GM21529 (cell line): ENCODE measurements around the gene ATAD3A.
"Not testable (repeated sequence)": the region's sequence is repeated elsewhere in the genome, so short reads cannot be mapped to it uniquely, and the experiment has no call there.

Experiments used
- ATAC-seq: cut with Tn5 transposase; IDR thresholded peaks from one replicate; pipeline ENCODE4 v1.9.1; 2021; ENCODE audit not compliant: unreplicated experiment

The ATAD3A gene

DNA sequence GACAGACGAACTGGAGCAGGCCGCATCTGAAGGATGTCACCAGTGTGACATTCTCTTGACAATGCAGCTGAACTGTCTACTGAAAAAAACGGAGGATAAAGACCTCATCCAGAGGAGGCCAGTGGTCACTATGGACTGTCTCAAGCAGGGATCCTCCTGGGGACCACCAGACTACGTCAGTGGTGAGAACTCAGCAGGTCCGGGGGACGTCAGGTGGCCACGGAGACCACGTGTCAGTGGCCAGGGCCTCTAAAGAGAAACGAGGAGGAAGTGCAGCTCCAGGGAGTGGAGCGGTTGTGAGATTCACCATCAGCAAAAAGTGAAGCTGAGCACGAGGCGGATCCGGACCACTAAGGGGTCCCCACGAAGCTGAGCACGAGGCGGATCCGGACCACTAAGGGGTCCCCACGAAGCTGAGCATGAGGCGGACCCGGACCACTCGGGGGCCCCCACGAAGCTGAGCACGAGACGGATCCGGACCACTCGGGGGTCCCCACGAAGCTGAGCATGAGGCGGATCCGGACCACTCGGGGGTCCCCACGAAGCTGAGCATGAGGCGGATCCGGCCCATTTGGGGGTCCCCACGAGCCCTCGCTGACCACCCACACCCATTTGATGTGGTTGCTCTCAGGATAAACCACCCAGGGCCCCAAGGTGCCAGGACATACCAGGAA is 42.0 kb downstream of the ATAD3A start:
- no peak for ATAC-seq

DNA sequence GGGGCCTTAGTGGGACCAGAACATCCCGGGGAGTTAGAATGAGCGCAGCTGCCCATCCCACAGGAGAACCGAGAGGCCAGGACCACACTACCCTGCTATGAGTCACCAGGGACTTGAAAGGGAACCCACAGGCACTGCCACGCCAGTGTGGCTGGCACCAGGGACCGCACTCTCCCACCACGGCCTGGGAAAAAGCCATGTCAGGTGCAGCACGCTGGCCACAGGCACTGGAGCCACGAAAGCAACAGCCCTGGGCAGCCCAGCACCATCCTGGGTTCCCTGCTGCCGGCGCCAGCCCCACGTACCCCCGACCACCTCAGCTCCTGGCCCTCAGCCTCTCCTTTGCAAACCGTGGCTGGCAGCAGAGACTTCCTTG is 42.6 kb downstream of the ATAD3A start:
- no peak for ATAC-seq

DNA sequence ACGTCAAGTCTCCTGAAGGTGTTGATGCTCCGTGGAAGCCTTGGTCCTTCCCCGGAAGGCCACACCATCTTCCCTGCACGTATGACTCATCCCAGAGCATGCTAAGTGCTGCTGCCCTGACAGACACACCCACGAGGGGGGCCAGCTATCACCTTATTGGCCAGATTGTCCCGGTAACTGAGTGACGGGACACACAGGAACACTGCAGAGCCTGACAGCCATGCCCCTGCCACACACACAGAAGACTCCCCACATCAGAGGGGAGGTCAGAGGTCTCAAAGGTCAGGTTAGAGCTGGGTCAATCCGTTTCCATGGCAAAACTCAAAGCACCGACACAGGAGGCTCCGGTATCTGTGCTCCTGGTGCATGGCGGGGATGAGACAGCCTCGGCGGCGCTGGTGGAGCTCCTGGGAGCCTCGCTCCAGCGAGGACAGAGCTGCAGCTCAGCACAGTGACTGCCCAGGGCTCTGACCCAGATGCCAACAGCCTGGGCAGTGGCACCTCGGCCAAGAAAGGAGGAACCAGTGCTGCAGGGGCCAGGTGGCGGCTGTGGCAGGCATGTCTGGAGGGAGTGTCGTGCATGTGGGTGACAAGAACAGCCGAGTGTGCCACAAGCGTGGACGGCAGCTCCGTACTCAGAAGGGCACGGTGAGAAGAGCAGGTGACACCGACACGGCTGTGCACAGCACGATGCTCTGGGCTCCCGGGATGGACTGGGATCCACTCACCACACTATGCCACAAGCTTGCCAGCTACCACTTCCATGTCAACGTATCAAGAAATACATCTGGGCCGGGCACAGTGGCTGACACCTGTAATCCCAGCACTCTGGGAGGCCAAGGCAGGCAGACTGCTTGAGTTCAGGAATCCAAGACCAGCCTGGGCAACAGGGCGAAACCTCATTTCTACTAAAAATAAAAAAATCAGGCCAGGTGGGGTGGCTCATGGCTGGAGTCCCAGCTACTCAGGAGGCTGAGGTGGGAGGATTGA is 43.3 kb downstream of the ATAD3A start:
- no peak for ATAC-seq

DNA sequence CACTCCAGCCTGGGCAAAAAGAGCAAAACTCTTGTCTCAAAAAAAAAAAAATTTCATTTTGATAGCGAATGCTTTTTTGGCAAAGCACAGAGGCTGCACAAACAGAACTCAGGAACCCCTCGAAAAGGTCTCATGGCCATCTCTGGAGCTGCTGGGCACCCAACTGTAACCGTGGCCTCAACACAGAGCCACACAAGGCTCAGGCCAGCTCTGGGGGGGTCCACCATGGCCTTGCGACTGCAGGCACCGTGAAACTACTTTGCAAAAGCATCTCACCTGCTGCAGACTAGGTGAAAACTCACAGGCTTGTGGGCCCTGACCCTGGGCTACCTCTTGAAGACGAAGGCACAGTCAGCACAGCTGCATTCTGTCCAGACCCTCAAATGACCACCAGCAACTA is 44.5 kb downstream of the ATAD3A start:
- no peak for ATAC-seq

DNA sequence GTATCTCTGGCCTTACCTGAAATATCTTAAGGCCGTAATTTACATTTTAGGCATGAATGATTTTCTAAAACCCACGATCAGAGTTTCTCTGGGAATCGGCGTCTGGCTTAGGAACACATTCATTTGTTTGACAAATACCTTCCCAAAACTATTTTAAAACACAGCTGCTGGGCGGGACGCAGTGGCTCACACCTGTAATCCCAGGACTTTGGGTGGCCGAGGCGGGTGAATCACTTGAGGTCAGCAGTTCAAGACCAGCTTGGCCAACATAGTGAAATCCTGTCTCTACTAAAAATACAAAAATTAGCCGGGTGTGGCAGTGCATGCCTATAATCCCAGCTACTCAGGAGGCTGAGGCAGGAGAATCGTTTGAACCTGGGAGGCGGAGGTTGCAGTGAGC is 45.0 kb downstream of the ATAD3A start:
- not testable (repeated sequence) for ATAC-seq

DNA sequence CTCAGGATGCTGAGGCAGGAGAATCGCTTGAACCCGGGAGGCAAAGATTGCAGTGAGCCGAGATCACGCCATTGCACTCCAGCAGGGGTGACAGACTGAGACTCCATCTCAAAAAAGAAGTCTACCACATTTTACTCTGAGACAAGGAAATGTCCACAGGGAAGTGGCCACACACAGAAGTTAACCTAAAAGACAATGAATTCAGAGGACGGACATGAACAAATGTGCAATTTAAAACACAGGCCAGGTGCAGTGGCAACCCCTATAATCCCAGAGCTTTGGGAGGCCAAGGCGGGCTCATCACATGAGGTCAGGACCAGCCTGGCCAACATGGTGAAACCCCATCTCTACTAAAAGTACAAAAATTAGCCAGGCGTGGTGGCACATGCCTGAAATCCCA is 45.7 kb downstream of the ATAD3A start:
- ATAC-seq: not testable (repeated sequence)

DNA sequence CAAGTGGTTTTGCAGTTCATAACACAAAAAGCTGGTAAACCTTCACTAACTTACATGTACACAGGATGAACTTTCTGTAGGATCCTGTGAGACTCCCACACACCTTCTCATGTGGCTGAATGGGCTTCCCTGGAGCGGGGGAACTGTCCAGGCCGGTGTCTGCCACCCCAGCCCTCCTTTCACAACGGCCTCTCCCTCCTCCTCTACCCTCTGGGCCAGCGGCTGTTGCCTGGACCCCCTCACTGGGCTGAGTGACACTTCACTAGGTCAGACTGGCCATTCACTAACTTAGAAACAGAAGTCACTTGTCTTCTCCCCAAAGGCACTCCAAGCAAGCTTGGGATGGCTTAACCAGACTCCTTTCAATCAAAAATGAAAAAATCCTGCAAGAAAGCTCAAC is 46.6 kb downstream of the ATAD3A start:
- no peak for ATAC-seq

DNA sequence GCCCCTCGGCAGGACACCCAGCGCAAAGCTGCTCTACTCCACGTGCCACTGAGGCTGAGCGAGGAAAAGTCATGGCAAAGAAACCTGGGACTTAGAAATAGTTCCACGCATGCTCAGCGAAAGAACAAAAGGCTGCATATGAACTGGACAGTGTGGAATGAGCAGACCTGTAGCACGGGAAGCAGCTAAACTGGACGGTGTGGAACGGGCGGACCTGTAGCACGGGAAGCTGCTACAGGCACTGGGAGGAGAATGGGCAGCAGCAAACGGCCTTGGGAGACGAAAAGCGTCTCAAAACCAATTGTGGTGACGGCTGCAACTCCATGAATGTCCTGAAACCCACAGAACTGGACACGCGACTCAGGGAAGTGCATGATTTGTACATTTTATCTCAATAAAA is 47.1 kb downstream of the ATAD3A start:
- no peak for ATAC-seq

DNA sequence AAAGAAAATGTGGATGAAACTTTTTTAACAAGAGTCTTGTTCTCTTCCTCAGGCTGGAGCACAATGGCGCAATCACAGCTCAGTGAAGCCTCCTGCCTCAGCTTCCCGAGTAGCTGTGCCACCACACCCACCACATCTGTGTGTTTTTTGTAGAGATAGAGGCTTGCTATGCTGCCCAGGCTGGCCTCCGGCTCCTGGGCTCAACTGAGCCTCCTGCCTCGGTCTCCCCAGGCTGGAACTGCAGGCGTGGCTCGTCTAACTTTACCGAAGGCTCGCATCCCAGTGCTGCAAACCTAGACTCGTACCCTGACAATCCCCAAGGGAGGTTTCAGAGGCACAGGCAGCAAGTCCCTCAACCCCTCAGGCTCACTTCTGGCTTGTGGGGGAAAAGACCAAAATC is 48.2 kb downstream of the ATAD3A start:
- ATAC-seq: no peak

DNA sequence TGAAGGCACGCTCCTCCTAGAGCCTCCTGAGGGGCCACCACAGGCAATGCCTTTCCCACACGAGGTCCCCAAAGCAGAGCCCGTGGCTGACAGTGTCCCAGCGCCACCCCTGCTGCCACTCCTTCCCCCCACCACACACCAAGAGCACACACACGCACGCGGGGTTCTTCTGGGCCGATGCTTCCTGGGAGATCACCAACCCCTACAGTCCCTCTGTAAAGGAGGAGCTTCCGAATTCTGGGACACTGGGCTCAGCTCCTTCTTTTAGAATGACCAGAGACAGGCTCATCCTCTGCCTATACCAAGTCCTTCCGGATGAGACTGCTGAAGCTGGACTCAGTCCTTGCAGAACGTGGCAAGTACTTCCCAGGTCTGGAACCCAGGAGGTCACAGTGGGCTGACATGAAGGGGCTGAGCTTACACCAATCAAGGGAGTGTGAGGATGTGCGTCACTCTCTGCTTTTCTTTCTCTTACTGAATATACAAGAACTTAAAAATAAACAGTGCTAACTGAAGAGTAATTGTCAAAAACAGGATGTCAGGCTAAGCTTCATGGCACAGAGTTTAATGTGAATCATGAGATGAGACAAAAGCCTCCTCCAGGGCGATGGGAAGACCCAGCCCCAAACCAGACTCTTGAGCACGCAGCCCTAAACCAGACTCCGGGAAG is 50.0 kb downstream of the ATAD3A start:
- no peak for ATAC-seq

DNA sequence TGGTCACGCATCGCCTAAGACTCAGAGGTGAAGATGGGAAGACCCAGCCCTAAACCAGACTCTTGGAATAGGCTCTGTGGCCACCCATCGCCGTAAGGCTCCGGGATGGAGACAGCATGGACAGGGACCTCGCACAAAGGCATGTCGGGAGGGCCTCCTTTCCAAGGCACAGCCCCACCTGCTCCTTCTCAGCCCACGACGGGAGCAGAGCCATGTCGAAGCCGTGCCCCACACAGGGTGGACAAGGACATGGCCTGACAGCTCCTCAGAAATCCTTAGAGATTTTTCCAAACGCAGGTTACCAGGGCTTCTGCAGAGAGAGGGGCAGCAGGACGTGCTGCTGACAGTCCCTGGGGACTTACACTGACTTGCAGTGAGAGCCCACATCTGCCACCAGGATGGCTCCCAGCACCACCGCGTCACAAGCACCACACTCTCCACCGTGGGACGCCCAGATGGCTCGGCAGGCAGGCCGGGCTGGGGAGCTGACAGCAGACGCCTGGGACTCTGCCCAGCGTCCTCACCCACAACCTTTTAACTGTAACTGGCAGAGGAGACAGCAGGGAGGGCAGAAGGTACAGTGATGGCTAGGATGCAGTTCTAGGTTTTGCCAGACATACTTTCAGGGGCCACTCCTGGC is 50.7 kb downstream of the ATAD3A start:
- ATAC-seq: no peak

DNA sequence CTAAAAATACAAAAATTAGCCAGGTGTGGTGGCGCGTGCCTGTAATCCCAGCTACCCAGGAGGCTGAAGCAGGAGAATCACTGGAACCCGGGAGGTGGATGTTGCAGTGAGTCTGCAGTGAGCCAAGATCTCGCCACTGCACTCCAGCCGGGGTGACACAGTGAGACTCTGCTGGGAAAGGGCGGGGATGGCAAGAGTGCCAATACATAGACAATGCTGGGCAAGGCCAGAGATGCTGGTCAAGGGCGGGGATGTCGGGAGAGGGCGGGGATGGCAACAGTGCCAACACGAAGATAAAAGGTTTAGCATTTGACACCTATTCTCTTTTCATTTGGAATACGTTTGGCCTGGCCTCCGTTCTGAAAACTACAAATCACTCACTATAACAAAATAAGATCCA is 51.7 kb downstream of the ATAD3A start:
- ATAC-seq: no peak

DNA sequence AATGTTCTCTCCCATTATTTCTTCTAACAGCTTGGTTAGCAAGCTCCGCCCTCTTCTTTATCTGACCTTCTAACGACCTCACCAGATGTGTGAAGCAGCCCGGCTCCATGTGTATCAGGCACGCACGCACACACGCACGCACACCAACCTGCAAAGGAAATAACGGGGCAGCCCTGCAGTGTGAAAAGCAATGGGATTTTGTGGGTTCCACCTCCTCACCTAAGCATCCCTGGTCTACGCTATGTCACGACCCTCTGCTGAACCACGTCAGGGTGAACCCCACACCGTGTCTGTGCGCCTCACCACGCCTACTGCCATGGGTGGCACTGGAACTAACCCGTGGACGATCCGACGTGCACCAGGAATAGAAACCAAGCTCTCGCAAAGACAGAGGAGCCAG is 52.3 kb downstream of the ATAD3A start:
- ATAC-seq: no peak

DNA sequence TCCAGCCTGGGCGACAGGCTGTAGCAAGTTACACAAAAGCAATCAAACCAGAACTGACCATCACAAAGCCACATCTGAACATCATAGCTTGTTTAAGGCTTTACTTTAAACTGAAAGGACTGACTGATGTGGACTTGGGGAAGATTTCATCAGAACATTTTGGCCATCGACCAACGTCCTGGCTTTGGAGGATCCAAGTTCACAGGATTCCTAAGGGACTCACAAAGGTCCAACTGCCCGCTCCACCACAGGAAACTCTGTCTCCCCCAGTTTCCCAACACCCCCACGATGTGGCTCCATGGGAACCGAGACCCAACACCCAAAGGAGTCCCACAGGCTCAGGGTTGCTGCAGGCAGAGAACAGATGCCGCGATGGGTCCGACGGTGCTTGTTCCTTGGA is 53.4 kb downstream of the ATAD3A start:
- no peak for ATAC-seq

DNA sequence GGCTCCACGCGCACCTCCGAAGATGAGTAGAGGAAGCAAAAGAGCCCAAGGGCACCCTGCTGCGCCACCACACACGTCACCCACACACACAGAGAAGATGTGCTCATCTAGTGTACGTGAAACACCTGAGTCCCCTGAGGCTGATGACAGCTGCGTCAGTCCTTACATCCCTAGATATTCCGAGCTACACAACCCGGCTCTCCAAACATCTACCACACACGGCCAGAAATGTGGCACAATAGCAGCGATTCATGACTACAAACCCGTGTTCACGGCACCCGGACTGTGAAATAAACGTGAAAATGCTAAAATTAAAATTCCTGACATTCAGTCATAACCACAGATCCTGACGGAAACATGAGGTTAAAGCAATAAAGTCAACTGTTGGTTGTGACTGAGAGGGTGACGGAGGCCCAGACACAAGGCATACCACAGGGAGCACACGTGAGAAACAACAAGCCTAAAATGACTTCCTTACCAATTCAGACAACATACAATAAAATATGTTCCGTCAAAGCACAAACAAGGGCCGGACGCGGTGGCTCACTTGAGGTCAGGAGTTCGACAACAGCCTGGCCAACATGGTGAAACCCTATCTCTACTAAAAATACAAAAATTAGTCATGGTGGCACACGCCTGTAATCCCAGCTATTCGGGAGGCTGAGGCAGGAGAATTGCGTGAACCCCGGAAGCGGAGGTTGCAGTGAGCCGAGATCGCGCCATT is 55.4 kb downstream of the ATAD3A start:
- ATAC-seq: no peak

DNA sequence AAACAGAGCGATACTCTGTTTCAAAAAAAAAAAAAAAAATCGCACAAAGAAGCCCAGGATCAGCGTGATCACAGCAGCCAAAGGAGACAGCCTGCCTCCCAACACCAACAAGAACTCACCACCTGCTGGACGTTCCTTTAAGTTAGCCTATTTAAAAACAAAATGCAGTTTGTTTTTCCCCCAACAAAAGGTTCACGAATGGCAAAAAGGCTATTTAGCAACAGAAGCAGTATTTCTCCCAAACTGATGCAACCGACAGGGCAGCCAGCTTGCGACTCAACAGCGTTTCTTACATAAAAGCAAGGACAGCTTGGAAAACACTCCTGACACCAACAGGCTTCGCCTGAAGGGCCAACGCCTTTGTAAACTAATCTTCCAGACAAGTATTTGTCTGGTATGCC is 55.9 kb downstream of the ATAD3A start:
- no peak for ATAC-seq

DNA sequence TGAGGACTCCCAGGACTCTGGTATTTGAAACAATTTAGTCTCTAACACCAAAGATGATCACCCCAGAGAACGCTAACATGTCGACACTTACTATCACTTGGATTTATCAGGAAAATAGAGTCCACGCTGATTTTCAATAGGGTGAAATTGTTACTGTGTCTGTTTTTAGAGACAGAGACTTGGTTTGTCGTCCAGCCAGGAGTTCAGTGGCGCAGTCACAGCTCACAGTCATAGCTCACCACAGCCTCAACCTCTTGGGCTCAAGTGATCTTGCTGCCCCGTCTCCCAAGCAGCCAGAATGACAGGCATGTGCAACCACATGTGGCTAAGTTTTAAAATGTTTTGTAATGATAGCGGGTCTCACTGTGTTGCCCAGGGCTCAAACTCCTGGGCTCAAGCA is 57.4 kb downstream of the ATAD3A start:
- ATAC-seq: no peak

DNA sequence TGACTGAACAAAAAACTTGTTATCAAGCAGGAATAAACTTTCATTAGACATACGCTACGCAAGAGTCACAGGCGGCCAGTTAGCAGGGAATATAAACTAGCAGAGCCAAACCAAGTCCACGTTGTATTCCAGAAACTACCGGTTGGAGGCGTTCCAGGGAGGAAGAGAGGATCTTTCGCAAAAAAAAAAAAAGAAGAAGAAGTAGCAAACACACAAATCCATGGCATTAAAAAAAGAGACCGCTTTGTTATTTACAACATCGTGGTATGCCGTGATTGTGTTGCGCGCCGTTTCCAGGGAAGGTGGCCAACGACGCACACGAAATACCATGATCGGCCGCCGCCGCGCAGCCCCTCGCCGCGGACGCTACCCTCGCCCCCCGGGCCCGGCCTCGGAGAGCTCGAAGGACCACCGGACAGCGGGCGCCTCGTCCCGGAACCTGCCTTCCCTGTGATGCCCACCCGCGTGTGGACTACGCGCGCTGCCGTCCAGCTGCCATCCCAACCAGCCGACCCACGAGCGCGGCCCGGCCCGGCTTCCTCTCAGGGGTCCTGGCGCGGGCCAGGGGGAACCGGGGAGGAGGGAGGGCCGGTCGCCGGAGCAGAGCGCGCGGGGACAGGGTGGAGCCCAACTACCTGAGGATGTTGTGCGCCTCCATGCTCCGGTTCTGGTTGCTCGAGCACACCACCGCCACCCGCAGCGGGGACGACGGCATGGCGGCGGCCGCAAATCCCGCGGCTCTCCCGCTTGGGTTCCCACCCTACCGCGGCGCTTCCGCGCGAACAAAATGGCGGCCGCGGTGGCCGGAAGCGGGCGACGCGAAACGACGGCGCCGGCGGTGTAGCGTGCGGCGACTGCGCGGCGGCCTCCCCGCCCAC is 62.1 kb downstream of the ATAD3A start:
- peak; percentile 56 for ATAC-seq

DNA sequence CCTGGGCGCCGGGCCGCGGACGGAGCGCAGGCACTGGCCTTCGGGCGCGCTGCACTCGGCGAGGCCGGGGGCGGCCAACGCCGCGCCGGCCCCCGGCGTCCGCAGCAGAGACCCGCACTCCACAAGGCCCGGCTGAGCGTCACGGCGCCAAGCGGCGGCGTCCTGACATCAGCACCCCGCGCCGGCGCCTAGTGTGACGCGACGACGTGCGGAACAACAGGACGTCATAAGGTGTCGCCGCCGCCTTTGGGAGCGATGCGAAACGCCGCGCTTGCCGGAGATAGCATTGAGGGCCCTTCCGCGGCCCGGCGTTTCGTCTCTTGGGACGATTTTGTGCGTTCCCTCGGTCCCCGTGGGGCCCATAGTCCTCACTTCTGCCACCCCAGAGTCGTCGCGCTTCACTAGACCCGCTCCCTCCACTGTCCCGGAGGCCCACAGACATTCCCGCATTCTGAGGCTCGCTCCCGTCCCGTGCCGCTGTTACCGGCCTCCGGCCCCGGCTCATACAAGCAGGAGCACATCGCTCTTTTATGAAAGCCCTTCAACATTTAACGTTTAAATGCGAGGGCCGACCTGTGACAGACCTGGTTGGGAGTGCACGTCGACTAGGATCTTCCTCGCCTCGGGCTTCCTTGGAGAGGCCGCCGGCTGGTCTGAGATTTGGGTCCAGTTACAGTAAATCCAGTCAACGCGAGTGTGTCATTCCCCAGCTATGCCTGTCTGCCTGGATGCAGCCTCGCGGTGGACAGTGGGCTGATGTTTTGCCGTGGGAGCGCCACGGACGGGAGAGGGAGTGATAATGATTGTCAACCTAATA is 63.0 kb downstream of the ATAD3A start, which contains the start of gene SSU72:
Gene SSU72, minus strand, starts transcription at position 143 of the 817 bp plus-strand sequence. CDS start 306 bp downstream, outside the sequence.
- peak; percentile 74 for ATAC-seq
